GM21786 (cell line): ENCODE results near the gene GPR132.
"Not testable (repeated sequence)": the region's sequence is repeated elsewhere in the genome, so short reads cannot be mapped to it uniquely, and the experiment has no call there.

Source experiments
- ATAC-seq: cut with Tn5 transposase; IDR thresholded peaks from one replicate; pipeline ENCODE4 v1.9.1; 2021; ENCODE audit not compliant: unreplicated experiment

GPR132 gene

GRCh38 chr14:105065280-105066228, at the start of gene GPR132:
TSS of gene GPR132 (minus strand) at chr14:105065430. CDS start at chr14:105055420, 10,010 bp downstream.
- peak; percentile 46 for ATAC-seq

- ATAC-seq = not testable (repeated sequence)
Observed at GRCh38 chr14:105109243-105109642, 44.0 kb upstream of the GPR132 start.

- no peak for ATAC-seq
Observed at GRCh38 chr14:105108516-105108864, 43.3 kb upstream of the GPR132 start.

GRCh38 chr14:105107781-105108515, 42.7 kb upstream of the GPR132 start:
- ATAC-seq = no peak

GRCh38 chr14:105107351-105107750, 42.1 kb upstream of the GPR132 start:
- ATAC-seq = no peak

GRCh38 chr14:105105158-105105557, 39.9 kb upstream of the GPR132 start:
- no peak for ATAC-seq

- no peak for ATAC-seq
Observed at GRCh38 chr14:105102893-105103292, 37.7 kb upstream of the GPR132 start.

GRCh38 chr14:105102361-105102870, 37.2 kb upstream of the GPR132 start:
- ATAC-seq = no peak

GRCh38 chr14:105100910-105101309, 35.7 kb upstream of the GPR132 start:
- ATAC-seq = no peak

- ATAC-seq = no peak
Observed at GRCh38 chr14:105099778-105100177, 34.5 kb upstream of the GPR132 start.

GRCh38 chr14:105098316-105098715, 33.1 kb upstream of the GPR132 start:
- ATAC-seq = no peak

GRCh38 chr14:105097794-105098127, 32.5 kb upstream of the GPR132 start:
- ATAC-seq = no peak

- ATAC-seq = no peak
Observed at GRCh38 chr14:105096206-105096875, 31.1 kb upstream of the GPR132 start.

- no peak for ATAC-seq
Observed at GRCh38 chr14:105095236-105095805, 30.1 kb upstream of the GPR132 start.

GRCh38 chr14:105094193-105094907, 29.1 kb upstream of the GPR132 start:
- ATAC-seq = no peak

- ATAC-seq = peak; percentile 64
Observed at GRCh38 chr14:105093431-105094192, 28.4 kb upstream of the GPR132 start.

- ATAC-seq = no peak
Observed at GRCh38 chr14:105093038-105093430, 27.8 kb upstream of the GPR132 start.

GRCh38 chr14:105092171-105093037, 27.2 kb upstream of the GPR132 start:
- ATAC-seq = no peak
